GM13977 (cell line): Measurements from ENCODE around the gene SGF29.

Experiments
- DNase-seq: peaks from one replicate; pipeline ENCODE4 v3.0.0; 2012; ENCODE audit warnings: low spot score
- CTCF ChIP-seq: IDR thresholded peaks from 2 replicates; pipeline ENCODE4 v1.5.1; 2012; ENCODE audit warnings: mild to moderate bottlenecking, control low read depth; ENCODE audit not compliant: insufficient read depth; ENCODE audit errors: extremely low read depth, missing control alignments
- in situ Hi-C: fragments of 300-500 bp; cut with MboI; formaldehyde crosslinking; loops from one replicate; pipeline ENCODE4 v1.12.0; 2022; ENCODE audit warnings: low sequenced_read_pairs, low pct_unique_long_range_greater_than_20kb, mixed read lengths, inconsistent platforms; ENCODE audit not compliant: unreplicated experiment

Gene SGF29

GRCh38 chr16:28554634-28555423, 1.1 kb downstream of the SGF29 start:
- TF ChIP-seq CTCF, result no peak
- in situ Hi-C loops, result no loop called here

GRCh38 chr16:28555561-28555960, 1.8 kb downstream of the SGF29 start:
- no peak for DNase-seq
- no peak for TF ChIP-seq CTCF
- in situ Hi-C loops, result no loop called here

More at GRCh38 chr16:28554634-28555423, 1.1 kb downstream of the SGF29 start:
- DNase-seq, result no peak

- DNase-seq, result no peak
- no peak for TF ChIP-seq CTCF
Measured at GRCh38 chr16:28556914-28557320, 3.2 kb downstream of the SGF29 start.

GRCh38 chr16:28558456-28558855, 4.7 kb downstream of the SGF29 start:
- in situ Hi-C loops, result no loop called here
- TF ChIP-seq CTCF, result no peak
- DNase-seq, result no peak

More at GRCh38 chr16:28556914-28557320, 3.2 kb downstream of the SGF29 start:
- in situ Hi-C loops, result no loop called here

- TF ChIP-seq CTCF, result no peak
- DNase-seq, result no peak
- in situ Hi-C loops, result no loop called here
Measured at GRCh38 chr16:28561557-28562187, 8.0 kb downstream of the SGF29 start.

- TF ChIP-seq CTCF, result no peak
- in situ Hi-C loops, result no loop called here
- DNase-seq, result no peak
Measured at GRCh38 chr16:28562199-28562598, 8.5 kb downstream of the SGF29 start.
